LNCaP clone FGC (cell line): ENCODE results near the gene MBD4.
"Not testable (repeated sequence)": the region's sequence is repeated elsewhere in the genome, so short reads cannot be mapped to it uniquely, and the experiment has no call there.

Experiments
- DNase-seq: peaks from one replicate; pipeline ENCODE4 v3.0.0-alpha.2; 2011; ENCODE audit warnings: low read depth
- H3K4me3 ChIP-seq: 2 replicates; pipeline ENCODE4 v1.5.1; 2011; ENCODE audit warnings: mild to moderate bottlenecking, low read depth, low read length, control low read depth
- CTCF ChIP-seq: IDR thresholded peaks from 2 replicates; pipeline ENCODE4 v1.5.1; 2012; ENCODE audit warnings: mild to moderate bottlenecking; ENCODE audit not compliant: control insufficient read depth, insufficient read depth; ENCODE audit errors: extremely low read depth

MBD4 gene

GRCh38 chr3:129417326-129417725 is 22.4 kb downstream of the MBD4 start:
- H3K4me3 ChIP-seq = no peak overlapping the region
- TF ChIP-seq CTCF = no peak
- no peak for DNase-seq

GRCh38 chr3:129416415-129416814 is 23.3 kb downstream of the MBD4 start:
- DNase-seq = no peak
- no peak overlapping the region for H3K4me3 ChIP-seq
- no peak for TF ChIP-seq CTCF

GRCh38 chr3:129415830-129416229 is 23.9 kb downstream of the MBD4 start:
- DNase-seq = no peak
- no peak for TF ChIP-seq CTCF
- H3K4me3 ChIP-seq = no peak overlapping the region

GRCh38 chr3:129415378-129415777 is 24.4 kb downstream of the MBD4 start:
- DNase-seq = no peak
- no peak for TF ChIP-seq CTCF
- no peak overlapping the region for H3K4me3 ChIP-seq

- TF ChIP-seq CTCF = no peak
- DNase-seq = no peak
- H3K4me3 ChIP-seq = no peak overlapping the region
Measured at GRCh38 chr3:129413687-129414506, 25.9 kb downstream of the MBD4 start.

GRCh38 chr3:129413238-129413637 is 26.5 kb downstream of the MBD4 start:
- H3K4me3 ChIP-seq, DNase-seq: not testable (repeated sequence)

- no peak for DNase-seq
- no peak for TF ChIP-seq CTCF
- H3K4me3 ChIP-seq = no peak overlapping the region
Measured at GRCh38 chr3:129412542-129413198, 27.1 kb downstream of the MBD4 start.
